Brain pericyte (primary cell): Measurements from ENCODE around the gene CHGA.

Experiments
- DNase-seq: peaks from one replicate; pipeline ENCODE4 v3.0.0-alpha.2; 2012; ENCODE audit warnings: low read depth, low spot score

The CHGA gene

DNA sequence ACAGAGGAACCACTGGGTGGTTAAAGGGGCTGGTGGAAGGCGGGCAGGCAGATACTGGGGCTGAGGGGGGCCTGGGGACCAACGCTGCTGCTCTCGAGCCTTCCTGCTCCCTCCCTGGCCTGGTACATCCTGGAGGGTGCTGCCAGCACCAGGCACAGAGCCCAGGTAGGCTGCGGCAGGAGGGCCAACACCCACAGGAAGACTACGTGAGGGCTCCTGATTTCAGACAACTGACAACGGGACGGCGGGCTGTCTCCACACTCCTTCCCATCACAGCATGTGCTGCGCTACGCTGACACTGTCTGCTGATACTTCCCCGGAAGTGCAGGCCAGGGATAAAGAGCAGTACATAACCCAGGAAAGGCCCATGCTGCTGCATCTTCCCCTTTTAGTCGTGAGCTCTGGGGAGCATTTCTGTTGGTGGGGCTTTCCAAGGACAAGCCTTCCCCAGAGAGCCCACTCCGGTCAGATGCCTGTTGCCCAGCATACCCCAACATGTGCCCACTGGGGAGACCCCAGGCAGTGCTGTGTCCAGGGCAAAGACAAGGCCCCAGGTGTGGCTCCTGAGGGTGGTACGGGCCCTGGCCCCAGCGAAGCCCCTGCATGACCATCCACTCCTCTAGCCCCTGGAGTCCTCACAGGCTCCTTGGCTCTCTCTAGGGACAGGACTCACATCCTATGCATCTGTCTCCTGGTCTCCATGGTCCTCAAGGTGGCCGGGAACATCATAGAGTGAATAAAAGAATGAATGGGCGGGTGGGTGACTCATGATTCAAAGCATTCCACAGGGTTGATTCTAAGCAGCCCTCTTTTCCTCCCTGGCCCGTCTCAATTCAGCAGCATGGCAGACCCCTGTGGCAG lies 38.0 kb downstream of the CHGA start:
- no peak for DNase-seq

DNA sequence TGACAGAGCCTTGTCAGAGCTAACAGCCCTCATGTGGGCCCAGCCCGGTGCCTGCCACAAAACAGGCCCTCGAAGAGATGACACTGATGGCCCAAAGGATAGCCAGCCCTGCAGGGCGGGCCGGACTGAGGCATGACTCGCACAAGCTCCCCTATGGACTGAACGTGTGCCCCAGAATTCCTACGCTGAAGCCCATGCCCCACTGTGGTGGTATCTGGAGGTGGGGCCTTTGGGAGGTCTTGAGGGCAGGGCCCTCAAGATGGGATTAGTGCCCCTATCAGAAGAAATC lies 38.6 kb downstream of the CHGA start:
- no peak for DNase-seq

DNA sequence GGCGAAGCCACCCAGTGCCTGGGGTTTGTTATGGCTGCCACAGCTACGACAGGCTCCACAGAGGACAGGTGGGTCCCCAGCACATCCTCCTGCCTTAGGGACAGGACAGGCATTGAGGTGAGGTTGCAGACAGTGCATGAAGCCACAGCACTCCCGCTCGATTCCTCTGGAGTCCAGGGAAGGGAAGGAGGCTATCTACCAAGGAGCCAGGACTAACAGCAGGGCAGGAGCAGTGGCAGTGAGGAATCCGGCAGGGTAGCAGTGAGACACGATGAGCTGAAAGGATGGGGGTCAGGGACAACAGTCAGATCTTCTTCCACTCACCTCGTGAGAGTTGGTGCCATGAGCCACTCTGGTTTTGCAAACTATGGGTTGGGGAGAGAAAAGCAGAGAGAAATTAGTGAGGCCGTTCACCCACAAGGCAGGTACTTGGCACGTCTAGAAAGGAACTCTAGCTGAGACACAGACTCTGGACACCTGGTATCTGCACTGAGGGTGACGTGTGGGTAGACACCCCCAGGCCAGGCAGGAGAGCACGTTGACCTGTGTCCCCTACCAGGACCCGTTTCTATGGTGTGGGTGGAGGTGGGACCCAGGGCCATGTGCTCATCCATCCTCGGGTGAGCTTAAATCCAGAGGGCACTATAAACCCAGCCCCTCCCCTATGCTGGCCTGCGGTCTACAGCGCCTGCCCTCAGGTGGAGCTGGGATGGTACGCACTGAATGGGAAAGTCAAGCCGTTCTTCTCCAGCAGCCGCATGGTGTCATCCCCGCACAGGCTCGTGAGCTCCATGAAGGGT lies 39.3 kb downstream of the CHGA start:
- DNase-seq: no peak

DNA sequence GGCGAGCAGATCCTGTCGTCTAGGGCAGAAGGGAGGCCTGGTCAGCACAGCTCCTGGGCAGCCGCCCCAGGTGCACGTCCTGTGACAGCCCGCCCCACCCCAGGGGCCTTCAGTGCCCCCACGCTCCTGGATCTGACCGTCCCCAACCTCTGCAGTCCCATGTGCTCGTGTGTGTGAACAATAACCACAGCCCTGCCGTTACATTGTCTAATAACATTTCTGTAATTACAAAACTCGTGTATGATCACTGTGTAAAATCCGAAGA lies 39.8 kb downstream of the CHGA start:
- DNase-seq: no peak

- DNase-seq: no peak
These were observed 40.6 kb downstream of the CHGA start for GRCh38 chr14:92963301-92964123.

GRCh38 chr14:92964124-92965109 lies 41.5 kb downstream of the CHGA start:
- DNase-seq: no peak

- no peak for DNase-seq
These were observed 42.3 kb downstream of the CHGA start for GRCh38 chr14:92965281-92965680.

GRCh38 chr14:92967346-92967926 lies 44.5 kb downstream of the CHGA start:
- no peak for DNase-seq

GRCh38 chr14:92968291-92969020 lies 45.5 kb downstream of the CHGA start:
- DNase-seq: no peak

GRCh38 chr14:92969430-92969829 lies 46.5 kb downstream of the CHGA start:
- no peak for DNase-seq

GRCh38 chr14:92969871-92970270 lies 46.9 kb downstream of the CHGA start:
- no peak for DNase-seq

- no peak for DNase-seq
These were observed 47.3 kb downstream of the CHGA start for GRCh38 chr14:92970271-92970670.

- DNase-seq: no peak
These were observed 48.7 kb downstream of the CHGA start for GRCh38 chr14:92971601-92972180.

DNA sequence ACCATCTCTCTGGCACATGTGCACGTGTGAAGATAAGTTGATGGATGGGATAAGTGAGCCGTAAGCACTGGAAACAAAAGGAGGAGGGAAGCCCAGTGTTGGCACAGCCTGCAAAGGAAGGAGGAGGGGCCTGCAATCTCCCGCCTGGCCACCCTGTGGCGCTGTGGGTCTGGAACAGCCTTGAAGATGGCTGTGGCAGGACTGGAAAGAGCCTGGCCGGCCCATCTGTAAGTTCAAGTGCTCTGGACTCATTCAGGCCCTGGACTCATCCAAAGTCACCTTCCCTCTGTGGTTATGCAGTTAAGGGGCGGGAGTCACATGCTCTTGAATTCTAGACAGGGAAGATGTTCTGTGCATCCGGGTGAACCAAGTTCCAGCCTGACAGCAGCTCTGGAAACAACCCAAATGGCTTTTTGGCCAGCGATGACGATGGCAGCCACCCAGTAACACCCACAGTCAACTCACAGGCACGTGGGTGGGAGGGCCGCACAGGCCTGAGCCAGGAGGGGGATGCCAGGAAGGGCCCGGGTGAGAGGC lies 50.4 kb downstream of the CHGA start:
- no peak for DNase-seq

- no peak for DNase-seq
These were observed 50.9 kb downstream of the CHGA start for GRCh38 chr14:92973798-92974372.

- no peak for DNase-seq
These were observed 51.8 kb downstream of the CHGA start for GRCh38 chr14:92974541-92975345.

GRCh38 chr14:92976268-92976667 lies 53.3 kb downstream of the CHGA start:
- DNase-seq: no peak
